ENCODE results near the gene STK32B.

DNA sequence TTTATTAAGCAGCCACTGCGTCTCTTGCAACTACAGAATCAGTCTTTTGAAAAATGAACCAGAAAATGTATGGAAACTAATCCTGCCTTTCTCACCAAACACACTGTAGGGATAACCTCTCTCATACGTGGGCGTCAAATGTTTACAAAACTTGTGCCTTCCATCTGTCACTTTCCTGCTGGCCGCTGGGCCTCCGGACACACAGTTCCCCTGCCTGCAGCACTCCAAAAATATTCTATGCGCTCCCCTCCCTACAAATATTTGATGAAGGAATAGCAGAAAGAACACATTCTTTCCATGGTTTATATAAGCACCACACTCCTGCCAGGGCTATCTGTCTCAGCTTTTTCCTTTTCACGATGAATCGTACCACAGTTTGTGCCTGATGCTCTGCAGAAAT, 17.1 kb upstream of the STK32B start:
- no peak for TF ChIP-seq CTCF (IDR thresholded peaks at IDR 0.05; ENCODE audit: control extremely low read depth in 1 of 3, insufficient read depth in 1 of 3, low read depth in 1 of 3, low read length in 3 of 3)
- no peak for TF ChIP-seq TEAD4 (IDR thresholded peaks at IDR 0.05; ENCODE audit: low read depth, low read length)
- TF ChIP-seq, protein P1, sequence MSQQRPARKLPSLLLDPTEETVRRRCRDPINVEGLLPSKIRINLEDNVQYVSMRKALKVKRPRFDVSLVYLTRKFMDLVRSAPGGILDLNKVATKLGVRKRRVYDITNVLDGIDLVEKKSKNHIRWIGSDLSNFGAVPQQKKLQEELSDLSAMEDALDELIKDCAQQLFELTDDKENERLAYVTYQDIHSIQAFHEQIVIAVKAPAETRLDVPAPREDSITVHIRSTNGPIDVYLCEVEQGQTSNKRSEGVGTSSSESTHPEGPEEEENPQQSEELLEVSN (IDR thresholded peaks at IDR 0.05), result no peak
- no peak for TF ChIP-seq SP4 (IDR thresholded peaks at IDR 0.05; ENCODE audit: low read length)
- TF ChIP-seq NRF1 (IDR thresholded peaks at IDR 0.05; ENCODE audit: low read depth, low read length), result no peak
- no peak for TF ChIP-seq GABPA (IDR thresholded peaks at IDR 0.05; ENCODE audit: borderline replicate concordance, insufficient read depth, low read length)
- no peak for TF ChIP-seq HDAC2 (IDR thresholded peaks at IDR 0.05; ENCODE audit: borderline replicate concordance in 1 of 2, low read depth in 2 of 2, low read length in 2 of 2)

All from H1 (cell line).